GM18867 (cell line): Measurements from ENCODE around the gene SYCP2.

ENCODE experiments used
- ATAC-seq: cut with Tn5 transposase; IDR thresholded peaks from one replicate; pipeline ENCODE4 v1.9.1; 2021; ENCODE audit warnings: mild to moderate bottlenecking, moderate library complexity; ENCODE audit not compliant: unreplicated experiment

The SYCP2 gene

GRCh38 chr20:59823491-59824259 lies 109.8 kb downstream of the SYCP2 start:
- ATAC-seq = no peak

GRCh38 chr20:59823030-59823423 lies 110.4 kb downstream of the SYCP2 start:
- no peak for ATAC-seq

- ATAC-seq = no peak
Measured at GRCh38 chr20:59822291-59823029, 111.0 kb downstream of the SYCP2 start.

GRCh38 chr20:59821788-59822187 lies 111.6 kb downstream of the SYCP2 start:
- no peak for ATAC-seq

- ATAC-seq = no peak
Measured at GRCh38 chr20:59821201-59821600, 112.2 kb downstream of the SYCP2 start.

GRCh38 chr20:59820204-59821041 lies 113.0 kb downstream of the SYCP2 start:
- no peak for ATAC-seq

- ATAC-seq = no peak
Measured at GRCh38 chr20:59819496-59820203, 113.8 kb downstream of the SYCP2 start.

- ATAC-seq = no peak
Measured at GRCh38 chr20:59818911-59819310, 114.5 kb downstream of the SYCP2 start.

GRCh38 chr20:59817846-59818615 lies 115.4 kb downstream of the SYCP2 start:
- ATAC-seq = no peak

- ATAC-seq = no peak
Measured at GRCh38 chr20:59817406-59817805, 116.0 kb downstream of the SYCP2 start.

- ATAC-seq = no peak
Measured at GRCh38 chr20:59816146-59816738, 117.2 kb downstream of the SYCP2 start.

GRCh38 chr20:59814840-59815340 lies 118.5 kb downstream of the SYCP2 start:
- no peak for ATAC-seq

GRCh38 chr20:59813948-59814839 lies 119.2 kb downstream of the SYCP2 start:
- no peak for ATAC-seq
